ENCODE data around the gene CBX8.

Gene CBX8

DNA sequence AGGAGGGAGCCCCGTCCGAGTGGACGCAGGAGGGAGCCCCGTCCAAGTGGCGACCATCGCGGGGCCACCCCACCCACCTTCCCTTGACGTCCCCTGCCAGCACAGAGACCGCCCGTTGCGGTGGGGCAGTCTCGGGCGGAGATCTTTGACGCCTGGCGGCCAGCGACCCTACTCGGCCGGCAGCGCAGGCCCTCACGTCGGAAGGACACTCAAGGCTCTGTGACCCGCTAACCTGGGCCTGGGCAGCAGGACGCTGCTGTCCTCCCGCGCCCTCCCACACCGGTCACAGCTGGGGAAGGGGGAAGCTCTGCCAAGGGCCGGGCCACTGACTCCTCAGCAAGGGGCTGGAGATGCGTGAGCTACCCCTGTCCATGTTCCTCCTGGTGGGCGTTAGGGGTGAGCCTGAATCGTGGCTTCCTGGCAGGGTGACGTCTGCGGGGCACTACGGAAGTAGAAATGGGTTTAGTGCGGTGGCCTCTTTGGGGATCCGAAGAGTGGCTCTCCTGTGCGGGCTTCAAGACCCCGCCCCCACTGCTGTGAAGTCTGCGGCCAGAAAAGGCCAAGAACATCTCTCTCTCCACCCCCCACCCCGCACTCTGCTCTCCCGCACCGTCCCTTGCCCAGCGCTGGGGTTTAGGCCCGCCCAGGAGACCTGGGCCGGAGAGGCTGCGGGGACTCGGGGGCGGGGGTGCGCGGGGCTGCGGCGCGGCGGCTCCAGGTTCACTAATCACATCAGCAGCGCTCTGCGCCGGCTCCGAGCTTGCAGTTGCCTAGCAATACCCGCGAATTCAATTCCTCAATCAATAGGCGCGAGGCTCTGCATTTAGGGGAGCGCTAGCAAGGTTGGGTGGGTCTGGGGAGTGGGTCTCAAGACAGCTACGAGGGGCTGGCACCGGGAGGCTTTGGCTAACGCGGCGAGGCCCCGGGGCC, 5.8 kb downstream of the CBX8 start:
- peak overlapping the region; percentile 78 for H3K27ac ChIP-seq
- TF ChIP-seq, protein P1, sequence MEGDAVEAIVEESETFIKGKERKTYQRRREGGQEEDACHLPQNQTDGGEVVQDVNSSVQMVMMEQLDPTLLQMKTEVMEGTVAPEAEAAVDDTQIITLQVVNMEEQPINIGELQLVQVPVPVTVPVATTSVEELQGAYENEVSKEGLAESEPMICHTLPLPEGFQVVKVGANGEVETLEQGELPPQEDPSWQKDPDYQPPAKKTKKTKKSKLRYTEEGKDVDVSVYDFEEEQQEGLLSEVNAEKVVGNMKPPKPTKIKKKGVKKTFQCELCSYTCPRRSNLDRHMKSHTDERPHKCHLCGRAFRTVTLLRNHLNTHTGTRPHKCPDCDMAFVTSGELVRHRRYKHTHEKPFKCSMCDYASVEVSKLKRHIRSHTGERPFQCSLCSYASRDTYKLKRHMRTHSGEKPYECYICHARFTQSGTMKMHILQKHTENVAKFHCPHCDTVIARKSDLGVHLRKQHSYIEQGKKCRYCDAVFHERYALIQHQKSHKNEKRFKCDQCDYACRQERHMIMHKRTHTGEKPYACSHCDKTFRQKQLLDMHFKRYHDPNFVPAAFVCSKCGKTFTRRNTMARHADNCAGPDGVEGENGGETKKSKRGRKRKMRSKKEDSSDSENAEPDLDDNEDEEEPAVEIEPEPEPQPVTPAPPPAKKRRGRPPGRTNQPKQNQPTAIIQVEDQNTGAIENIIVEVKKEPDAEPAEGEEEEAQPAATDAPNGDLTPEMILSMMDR (conservative IDR thresholded peaks at IDR 0.05): no peak
- TF ChIP-seq ZFX (IDR thresholded peaks at IDR 0.05): no peak

DNA sequence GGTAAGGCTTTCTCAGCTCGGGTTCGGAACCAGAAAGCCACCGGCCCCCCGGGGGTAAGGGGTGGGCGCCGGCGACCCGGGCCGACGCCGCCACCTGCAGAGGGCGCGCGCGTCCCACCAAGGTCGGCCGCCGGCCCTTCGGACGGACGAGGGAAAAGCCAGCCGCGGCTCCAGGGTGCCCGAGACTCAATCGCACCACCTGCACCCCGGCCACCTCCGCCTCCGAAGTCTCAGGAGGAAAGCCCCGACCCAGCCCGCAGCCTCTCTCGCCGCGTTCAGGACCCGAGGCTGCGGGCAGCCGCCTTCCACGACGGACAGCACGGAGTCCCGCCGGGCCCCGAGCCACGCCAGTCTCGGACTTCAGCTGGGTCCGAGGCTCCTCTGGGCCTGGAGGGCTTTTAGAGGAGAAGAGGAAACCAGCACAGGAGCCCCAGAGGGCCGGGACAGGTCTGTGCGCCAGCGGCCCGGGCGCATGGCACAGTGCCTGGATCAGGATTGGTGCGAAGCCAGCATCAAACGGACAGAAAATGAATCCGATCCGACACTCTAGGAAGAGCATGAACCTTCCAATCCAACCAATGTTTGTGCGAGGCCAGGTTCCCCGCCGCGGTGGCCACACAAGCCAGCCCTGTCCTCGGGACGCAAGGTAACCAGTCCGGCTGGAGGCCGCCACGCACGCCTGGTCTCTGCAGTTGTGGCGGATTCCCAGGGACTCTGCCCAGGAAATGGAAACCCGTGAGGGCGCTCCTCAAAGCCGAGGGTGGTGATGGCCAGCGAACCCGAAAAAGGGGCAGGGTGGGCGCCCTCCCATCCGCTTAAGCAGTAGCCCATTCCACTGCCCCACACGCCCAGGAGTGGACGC, 6.7 kb downstream of the CBX8 start:
- peak overlapping the region; percentile 78 for H3K27ac ChIP-seq
- 0 out of 2 replicates have a peak, but pooled peaks have one; percentile 28 for TF ChIP-seq ZFX (IDR thresholded peaks at IDR 0.05)
- TF ChIP-seq, protein P1 (conservative IDR thresholded peaks at IDR 0.05): peak; percentile 89

DNA sequence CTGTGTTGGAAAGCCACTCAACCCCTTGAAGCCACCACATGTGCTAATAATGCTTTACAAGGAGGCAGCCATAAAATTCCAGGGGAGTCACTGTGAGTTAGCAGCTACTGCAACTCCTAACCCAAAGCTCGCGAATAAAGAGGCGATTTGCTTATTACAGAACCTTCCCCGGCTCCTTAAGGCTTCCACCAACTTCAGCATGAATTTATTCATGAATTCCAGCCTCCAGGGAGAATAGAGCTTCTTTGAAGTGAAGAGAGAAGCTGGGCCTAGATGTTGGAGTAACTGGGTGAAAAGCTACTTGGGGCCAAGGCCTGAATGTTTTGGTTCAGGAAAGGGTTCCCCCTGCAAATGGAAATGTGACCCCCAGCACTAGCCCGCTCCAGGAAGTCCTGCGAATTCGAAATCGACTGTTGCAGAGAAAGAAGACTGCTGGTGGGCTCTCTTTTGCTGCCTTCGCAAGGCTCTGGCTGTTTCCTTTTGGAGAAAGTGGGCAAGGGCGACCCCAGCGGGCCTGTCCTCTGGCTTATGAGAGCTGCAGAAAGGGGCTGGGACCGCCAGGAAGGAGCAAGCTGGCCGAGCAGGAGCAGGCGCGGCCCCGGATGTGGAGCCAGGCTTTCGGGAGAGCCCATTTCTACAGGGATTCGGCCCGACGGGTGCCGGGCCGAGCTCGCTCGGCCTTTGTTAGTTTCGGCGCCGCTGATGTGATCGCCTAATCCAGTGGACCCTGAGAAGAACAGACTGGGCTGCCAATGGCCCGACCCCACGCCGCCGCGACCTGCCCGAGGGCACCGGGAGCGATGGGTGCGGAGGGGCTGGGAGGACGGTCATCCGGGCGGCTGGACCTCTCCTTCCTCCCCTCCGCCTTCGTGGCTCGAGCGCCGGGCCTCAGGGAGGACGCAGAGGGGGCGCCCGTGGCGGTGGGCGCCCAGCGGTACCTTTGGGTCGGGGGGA, 7.6 kb downstream of the CBX8 start:
- peak overlapping the region; percentile 78 for H3K27ac ChIP-seq
- no peak for TF ChIP-seq ZFX (IDR thresholded peaks at IDR 0.05)
- TF ChIP-seq, protein P1 (conservative IDR thresholded peaks at IDR 0.05): no peak

DNA sequence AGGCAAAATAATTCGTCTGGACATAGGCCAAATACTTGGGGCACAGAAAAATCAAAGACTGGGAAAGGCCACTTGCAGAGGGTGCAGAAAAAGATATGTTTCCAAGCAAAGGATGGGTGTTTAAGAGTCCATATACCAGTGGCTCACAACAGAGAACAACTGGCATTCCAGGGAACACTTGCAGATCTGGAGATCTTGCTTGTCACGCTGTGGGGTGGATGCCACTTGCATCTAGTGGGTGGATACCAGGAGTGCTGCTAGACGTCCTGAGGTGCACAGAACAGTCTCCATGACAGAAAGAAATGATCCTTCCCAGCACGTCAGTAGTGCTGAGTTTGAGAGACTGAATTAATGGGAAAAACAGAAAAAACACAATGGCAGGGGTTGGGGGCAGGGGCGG, 8.4 kb downstream of the CBX8 start:
- TF ChIP-seq, protein P1 (conservative IDR thresholded peaks at IDR 0.05): no peak
- TF ChIP-seq ZFX (IDR thresholded peaks at IDR 0.05): no peak
- no peak overlapping the region for H3K27ac ChIP-seq

DNA sequence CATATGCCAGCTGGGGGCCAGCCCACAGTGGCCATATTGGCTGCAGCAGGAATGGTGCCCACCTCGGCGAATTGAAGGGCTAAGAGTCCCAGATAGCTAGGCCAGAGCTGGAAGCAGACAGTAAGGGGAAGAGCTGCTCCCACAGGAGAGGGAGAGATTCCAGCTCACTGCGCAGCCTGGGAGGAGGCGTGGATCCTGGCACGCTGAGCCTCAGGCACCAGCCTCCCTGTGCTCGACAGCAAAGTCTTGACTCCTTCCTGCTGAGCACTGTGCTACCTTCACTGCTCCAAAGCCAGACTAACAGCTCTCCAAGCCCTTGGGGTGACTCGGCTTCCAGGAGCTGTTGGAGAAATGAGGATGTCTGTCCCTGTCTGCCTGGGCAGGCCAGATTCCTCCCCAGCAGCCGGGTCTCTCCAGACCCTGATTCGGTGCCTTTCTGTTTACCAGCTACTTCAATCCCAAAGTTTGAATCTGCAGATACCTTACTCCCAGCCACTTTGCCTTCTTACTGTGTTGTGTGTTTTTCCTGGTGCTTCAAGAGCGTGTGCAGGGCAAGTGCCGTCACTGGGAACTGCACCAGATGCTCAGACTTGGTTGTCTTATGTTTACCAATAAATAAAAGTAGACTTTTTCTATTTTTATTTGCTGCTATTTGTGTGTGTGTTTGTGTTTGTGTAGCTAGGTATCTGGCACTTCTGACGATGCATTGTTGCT, 9.8 kb downstream of the CBX8 start:
- TF ChIP-seq ZFX (IDR thresholded peaks at IDR 0.05): no peak
- TF ChIP-seq, protein P1 (conservative IDR thresholded peaks at IDR 0.05): no peak
- no peak overlapping the region for H3K27ac ChIP-seq

Data from C4-2B (cell line).